ENCODE measurements around the gene ATP5PF.
"Not testable (repeated sequence)": the region's sequence is repeated elsewhere in the genome, so short reads cannot be mapped to it uniquely, and the experiment has no call there.

Gene ATP5PF

GRCh38 chr21:25721987-25722386 lies 12.7 kb downstream of the ATP5PF start:
- DNase-seq, result no peak

DNA sequence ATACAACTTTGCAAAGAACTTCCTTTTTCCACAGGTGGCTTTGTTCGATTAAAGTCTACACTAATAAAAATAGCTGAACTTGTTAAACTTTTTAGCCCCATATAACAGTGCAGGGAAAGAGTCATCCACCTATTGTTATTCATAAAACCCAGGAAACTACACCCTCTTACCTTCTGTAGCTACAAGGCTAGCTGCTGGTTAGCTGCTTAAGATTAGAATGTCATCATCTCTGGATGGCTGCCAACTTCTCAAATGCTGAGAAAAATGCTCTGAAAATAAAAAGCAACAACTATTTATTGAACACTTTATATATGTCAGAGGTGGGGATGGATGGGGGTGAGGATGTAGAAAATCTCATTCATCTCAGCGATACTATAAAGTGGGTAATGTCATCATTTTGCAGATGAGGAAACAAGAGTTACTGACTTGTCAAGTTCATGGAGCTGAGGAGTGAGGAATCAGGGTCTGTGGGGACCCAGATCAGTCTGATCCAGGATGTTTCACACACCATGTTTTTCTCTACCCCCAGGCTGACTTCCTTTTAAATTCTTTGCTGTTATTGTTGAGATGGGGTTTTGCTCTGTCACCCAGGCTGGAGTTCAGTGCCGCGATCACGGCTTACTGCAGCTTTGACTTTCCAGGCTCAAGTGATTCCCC lies 17.1 kb downstream of the ATP5PF start:
- no peak for DNase-seq

DNA sequence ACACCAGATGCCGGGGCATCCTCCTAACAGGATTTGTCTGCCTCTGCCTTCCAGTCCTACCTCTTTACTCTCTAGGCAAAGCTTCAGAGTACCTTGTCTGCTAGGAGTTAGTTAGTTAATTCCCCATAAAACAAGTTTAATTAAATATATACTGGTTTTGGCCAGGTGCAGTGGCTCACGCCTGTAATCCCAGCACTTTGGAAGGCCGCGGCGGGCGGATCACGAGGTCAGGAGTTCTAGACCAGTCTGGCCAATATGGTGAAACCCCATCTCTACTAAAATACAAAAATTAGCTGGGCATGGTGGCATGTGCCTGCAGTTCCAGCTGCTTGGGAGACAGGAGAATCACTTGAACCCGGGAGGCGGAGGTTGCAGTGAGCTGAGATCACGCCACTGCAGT lies 20.6 kb downstream of the ATP5PF start:
- not testable (repeated sequence) for DNase-seq

GRCh38 chr21:25710550-25710949 lies 24.2 kb downstream of the ATP5PF start:
- DNase-seq, result no peak

- no peak for DNase-seq
Measured at GRCh38 chr21:25709684-25710265, 24.9 kb downstream of the ATP5PF start.

DNA sequence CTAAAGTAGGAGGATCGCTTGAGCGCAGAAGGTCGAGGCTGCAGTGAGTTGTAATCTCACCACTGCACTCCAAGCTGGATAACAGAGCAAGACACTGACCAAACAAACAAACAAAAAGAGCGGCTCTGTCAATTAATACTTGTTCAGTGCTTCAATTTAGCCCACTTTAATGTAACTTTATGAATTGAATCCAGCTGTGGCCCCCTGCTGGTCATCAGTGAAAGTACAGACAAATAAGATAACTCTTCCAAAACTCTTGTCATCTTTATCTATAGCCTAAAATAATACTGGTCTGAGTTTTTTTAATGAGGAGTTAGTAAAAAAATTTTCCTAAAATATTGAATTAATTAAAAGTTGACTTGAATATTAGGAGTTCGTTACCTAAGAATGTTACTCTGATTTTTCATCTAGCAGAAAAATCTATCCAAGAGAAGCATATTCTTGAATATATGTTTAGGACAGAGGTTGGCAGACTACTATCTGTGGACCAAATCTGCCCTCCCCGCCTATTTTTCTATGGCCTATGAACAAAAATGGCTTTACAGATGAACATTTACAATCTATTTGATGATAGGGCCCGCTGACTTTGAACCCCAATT lies 26.1 kb downstream of the ATP5PF start:
- DNase-seq, result peak in 2 of 4 experiments; percentile 2 to 4

DNA sequence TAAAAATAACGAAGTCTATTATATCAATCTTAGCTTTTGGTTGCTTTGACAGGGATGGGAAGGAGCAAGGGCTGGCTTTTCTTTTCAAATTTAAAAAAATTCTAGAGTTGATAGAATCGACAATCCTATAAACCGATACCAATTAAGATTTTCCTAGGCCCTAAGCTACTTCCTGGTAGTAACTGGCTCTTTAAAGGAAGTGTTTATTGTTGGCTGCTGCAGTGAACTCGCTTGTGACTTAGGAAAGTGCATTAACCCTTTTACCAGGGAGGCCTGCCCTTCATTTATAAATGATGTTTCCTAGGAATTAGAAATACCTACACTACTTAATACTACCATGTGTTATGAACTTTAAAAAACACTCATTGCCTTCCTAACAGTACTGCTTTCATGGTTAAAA lies 33.2 kb downstream of the ATP5PF start:
- DNase-seq, result no peak

- no peak for DNase-seq
Measured at GRCh38 chr21:25700741-25701140, 34.0 kb downstream of the ATP5PF start.

- DNase-seq, result not testable (repeated sequence)
Measured at GRCh38 chr21:25695461-25695860, 39.2 kb downstream of the ATP5PF start.

DNA sequence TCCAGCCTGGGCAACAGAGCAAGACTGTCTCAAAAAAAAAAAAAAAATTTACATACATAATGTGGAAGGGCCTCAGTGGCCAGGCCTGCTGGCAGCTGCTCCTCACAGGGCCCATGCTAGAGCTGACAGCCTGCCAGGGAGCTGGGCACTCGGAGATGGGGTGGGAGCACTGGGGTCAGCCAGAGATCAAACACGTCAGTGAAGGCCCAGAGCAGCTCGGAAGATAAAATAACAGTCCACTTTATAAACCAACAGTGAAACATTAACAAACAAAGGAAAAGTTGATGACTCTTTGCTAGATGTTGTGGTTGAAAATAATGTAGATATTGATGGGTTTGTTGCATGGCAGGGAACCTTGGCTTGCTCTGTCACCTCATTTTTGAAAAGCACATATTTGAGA lies 42.7 kb downstream of the ATP5PF start:
- DNase-seq, result no peak

DNA sequence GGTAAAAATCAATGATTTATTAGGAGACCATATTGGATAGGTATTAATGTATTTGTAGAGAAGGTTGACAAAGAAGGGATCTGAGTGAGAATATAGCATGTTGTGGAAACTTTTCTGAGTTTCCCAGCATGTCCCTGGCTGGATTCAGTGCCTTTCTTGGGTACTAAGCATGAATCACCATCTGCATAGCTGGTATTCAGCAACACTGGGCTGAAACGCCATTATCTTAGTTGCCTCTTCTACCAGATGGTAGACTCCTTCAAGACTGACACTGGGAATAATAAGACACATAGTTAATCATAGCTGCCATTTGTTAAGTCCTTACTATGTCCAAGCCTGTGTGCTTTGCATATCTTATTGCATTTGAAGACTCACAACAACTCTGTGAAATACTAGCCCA lies 45.5 kb downstream of the ATP5PF start:
- DNase-seq, result no peak

DNA sequence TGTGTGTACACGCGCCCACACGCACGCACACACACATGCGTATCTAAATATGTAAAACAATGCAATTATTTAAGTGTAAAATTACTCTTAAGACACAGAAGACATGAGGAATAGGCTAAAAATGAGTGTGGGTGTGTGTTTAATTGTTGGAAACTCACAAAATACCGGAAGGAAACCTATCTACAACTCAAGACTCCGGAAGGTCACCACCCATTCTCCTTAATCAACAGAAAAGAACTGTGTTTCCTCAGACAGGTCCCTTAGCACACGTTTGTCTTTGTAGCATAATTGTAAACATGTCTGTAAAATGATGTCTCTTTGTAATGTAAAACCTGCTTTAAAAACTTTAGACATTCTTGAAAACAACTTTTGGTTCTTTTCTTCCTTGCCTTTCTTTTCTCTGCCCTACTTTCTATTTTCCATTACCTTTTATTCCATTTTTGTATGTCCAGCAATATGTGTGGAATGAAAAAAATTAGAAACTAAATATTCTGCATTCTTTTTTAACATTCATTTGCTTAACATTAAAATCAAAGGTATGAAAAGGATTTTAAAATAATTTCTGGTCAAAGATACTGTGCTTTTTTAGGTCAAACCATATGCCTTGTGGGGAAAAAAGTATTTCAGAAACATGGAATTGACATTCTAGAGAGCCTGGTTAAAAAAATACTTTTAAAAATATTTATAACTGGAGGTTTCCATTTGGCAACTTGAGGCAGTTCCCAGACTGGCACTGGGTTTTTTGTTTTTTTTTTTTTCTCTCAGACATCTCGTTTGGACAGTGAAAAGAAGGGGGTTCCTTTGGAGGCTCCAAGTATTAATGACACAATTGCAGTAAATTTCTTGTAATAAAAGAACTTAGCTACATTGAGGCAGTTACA lies 46.2 kb downstream of the ATP5PF start:
- no peak for DNase-seq

DNA sequence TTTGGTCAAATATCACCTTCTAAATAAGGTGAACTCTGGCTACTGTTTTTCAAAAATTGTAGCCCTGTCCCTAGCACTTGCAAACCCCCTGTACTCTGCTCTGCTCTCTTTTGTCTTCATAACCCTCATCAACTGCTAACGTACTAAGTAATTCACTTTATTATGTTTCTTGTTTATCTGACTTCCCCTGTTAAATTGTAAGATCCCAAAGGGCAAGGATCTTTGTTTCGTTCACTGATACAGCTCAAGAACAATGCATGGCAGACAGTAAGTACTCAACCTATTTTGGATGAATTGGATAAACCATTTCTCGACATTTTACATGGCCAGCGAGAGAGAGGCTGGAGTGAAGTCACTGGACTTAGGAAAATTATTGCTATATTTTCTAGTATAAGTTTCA lies 46.9 kb downstream of the ATP5PF start:
- DNase-seq, result no peak

- DNase-seq, result no peak
Measured at GRCh38 chr21:25682382-25682781, 52.3 kb downstream of the ATP5PF start.

DNA sequence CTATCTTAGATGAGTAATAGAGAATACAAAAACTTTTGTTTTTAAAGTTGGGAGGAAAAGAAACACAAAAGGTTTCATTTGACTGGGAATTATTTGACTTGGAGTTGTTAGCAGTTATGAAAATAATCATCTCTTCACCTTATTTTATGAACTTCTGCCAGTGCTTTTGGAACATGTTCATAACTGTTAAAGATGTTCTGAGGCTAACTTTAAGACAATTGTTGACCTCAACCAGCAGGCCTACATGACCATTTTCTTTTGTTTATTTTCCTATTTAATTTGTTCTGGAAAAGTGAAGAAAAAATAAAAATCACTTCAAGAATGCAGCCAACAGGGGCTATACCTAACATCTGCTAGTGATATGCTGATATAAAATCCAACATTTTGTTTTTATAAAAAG lies 58.3 kb downstream of the ATP5PF start:
- DNase-seq, result no peak

Measured in activated naive CD4-positive, alpha-beta T cell (primary cell).